ENCODE results near the gene EDIL3. TPM values are rescaled to one million over a fixed set of nuclear protein-coding genes. Genes with fewer than 3 reads are reported as not detected.

EDIL3 gene
- total and polyA plus RNA-seq, 2 experiments from 2014 or later: 18.2 to 42.4 TPM

DNA sequence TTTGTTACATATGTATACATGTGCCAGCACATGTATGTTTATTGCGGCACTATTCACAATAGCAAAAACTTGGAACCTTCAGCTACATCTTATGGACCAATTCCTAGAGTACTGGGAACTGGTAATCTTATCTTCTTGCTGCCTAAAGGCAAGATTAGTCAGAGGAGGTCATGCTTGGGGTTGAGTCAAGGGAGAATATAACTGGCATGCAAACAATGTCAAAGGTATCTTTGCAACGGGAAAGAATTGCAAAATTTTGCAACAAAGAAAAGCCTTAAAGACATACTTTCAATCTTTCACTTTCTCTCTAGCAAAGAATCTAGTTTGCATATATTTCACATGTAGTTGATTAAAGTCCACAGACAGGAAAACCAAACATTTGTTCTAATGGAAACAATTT is 145.2 kb downstream of the EDIL3 start:
- Histone ChIP-seq H3K4me3 (no peak overlapping the region), H3K4me1 (ENCODE audit: insufficient read depth) (no peaks in the 10 kb centered on the region), H3K79me2 (no peaks in the 10 kb centered on the region), H3K27ac (no peak overlapping the region), H3K4me2 (no peak overlapping the region), H2AFZ (no peak overlapping the region), H3K9me3 (ENCODE audit: low read depth) (no peaks in the 10 kb centered on the region), H3K9me2 (replicated peaks; ENCODE audit: insufficient read depth) (no peaks in the 10 kb centered on the region), H3K36me3 (replicated peaks; ENCODE audit: insufficient read depth, low read depth) (no peaks in the 10 kb centered on the region), H3K27me3 (no peaks in the 10 kb centered on the region), H4K20me1 (ENCODE audit: insufficient read depth, poor library complexity, severe bottlenecking) (no peaks in the 10 kb centered on the region)
- TF ChIP-seq EZH2 (IDR thresholded peaks at IDR 0.05; ENCODE audit: borderline replicate concordance): no peak
- no peak for TF ChIP-seq EZH2phosphoT487 (IDR thresholded peaks at IDR 0.05; ENCODE audit: low read depth, severe bottlenecking, unreplicated experiment)
- TF ChIP-seq, protein P1, sequence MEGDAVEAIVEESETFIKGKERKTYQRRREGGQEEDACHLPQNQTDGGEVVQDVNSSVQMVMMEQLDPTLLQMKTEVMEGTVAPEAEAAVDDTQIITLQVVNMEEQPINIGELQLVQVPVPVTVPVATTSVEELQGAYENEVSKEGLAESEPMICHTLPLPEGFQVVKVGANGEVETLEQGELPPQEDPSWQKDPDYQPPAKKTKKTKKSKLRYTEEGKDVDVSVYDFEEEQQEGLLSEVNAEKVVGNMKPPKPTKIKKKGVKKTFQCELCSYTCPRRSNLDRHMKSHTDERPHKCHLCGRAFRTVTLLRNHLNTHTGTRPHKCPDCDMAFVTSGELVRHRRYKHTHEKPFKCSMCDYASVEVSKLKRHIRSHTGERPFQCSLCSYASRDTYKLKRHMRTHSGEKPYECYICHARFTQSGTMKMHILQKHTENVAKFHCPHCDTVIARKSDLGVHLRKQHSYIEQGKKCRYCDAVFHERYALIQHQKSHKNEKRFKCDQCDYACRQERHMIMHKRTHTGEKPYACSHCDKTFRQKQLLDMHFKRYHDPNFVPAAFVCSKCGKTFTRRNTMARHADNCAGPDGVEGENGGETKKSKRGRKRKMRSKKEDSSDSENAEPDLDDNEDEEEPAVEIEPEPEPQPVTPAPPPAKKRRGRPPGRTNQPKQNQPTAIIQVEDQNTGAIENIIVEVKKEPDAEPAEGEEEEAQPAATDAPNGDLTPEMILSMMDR (IDR thresholded peaks at IDR 0.05; ENCODE audit: poor library complexity): no peak
- 41% methylated on average over 2 of the region's 2 CpGs for WGBS (ENCODE audit: low lambda C conversion rate, missing lambda C conversion rate)
- DNase-seq (ENCODE audit: low spot score): no peak

DNA sequence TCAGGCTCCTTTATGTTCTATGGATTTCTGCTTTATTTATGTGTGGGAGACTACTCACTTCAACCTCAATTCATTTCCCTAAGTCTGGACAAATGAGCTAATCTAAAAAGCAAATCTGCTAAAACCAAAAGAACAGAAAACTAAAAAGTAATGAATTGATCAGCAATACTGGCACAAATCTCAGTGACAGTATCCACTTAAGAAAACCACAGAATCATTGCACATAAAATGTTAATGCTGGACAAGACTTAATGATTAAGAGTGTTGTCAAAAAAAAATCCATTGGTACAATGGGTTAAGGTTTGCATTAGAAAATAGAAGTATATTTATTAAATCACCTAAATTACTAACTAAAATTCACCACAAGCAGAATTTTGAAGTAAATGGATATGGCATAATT is 147.6 kb downstream of the EDIL3 start:
- H3K9me2 ChIP-seq (replicated peaks; ENCODE audit: insufficient read depth): no peaks in the 10 kb centered on the region
- no peaks in the 10 kb centered on the region for H3K9me3 ChIP-seq (ENCODE audit: low read depth)
- H2AFZ ChIP-seq: no peak overlapping the region
- TF ChIP-seq EZH2phosphoT487 (IDR thresholded peaks at IDR 0.05; ENCODE audit: low read depth, severe bottlenecking, unreplicated experiment) (no peak), EZH2 (IDR thresholded peaks at IDR 0.05; ENCODE audit: borderline replicate concordance) (no peak)
- TF ChIP-seq, protein P1 (IDR thresholded peaks at IDR 0.05; ENCODE audit: poor library complexity): no peak
- H3K4me2 ChIP-seq: no peak overlapping the region
- H3K4me1 ChIP-seq (ENCODE audit: insufficient read depth): no peaks in the 10 kb centered on the region
- H3K36me3 ChIP-seq (replicated peaks; ENCODE audit: insufficient read depth, low read depth): no peaks in the 10 kb centered on the region
- H3K79me2 ChIP-seq: no peaks in the 10 kb centered on the region
- DNase-seq (ENCODE audit: low spot score): no peak
- no peak overlapping the region for H3K27ac ChIP-seq
- no peaks in the 10 kb centered on the region for H3K27me3 ChIP-seq
- H3K4me3 ChIP-seq: no peak overlapping the region
- no peaks in the 10 kb centered on the region for H4K20me1 ChIP-seq (ENCODE audit: insufficient read depth, poor library complexity, severe bottlenecking)

DNA sequence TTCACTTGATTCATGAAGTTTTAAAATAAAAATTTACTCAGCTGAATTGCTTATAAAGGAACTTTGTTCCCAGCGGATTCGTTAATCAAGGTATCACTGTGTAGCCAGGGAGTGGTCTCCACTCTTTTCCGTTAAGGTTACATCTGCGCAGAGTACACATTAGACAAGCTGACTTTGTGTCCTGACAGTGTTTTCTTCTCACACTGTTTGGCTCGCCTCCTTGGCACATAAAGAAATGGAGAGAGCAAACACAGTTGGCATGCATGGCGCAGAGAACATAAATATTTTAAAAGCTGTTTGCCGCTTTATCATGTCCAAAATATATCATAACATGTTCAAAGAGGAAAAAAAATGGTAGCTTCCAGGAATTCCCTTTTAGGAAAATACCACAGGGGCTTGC is 153.2 kb downstream of the EDIL3 start:
- Histone ChIP-seq H3K27me3 (no peaks in the 10 kb centered on the region), H2AFZ (no peak overlapping the region)
- DNase-seq (ENCODE audit: low spot score): no peak

More for the DNA sequence above, 153.2 kb downstream of the EDIL3 start:
- no peaks in the 10 kb centered on the region for H4K20me1 ChIP-seq (ENCODE audit: insufficient read depth, poor library complexity, severe bottlenecking)
- no peak overlapping the region for H3K4me3 ChIP-seq
- WGBS (ENCODE audit: low lambda C conversion rate, missing lambda C conversion rate): 91% methylated on average over 7 of the region's 7 CpGs
- no peaks in the 10 kb centered on the region for H3K9me3 ChIP-seq (ENCODE audit: low read depth)
- H3K36me3 ChIP-seq (replicated peaks; ENCODE audit: insufficient read depth, low read depth): no peaks in the 10 kb centered on the region
- no peak overlapping the region for H3K4me2 ChIP-seq
- no peaks in the 10 kb centered on the region for H3K9me2 ChIP-seq (replicated peaks; ENCODE audit: insufficient read depth)
- no peak overlapping the region for H3K27ac ChIP-seq
- TF ChIP-seq, protein P1 (IDR thresholded peaks at IDR 0.05; ENCODE audit: poor library complexity): no peak
- TF ChIP-seq EZH2 (IDR thresholded peaks at IDR 0.05; ENCODE audit: borderline replicate concordance) (no peak), EZH2phosphoT487 (IDR thresholded peaks at IDR 0.05; ENCODE audit: low read depth, severe bottlenecking, unreplicated experiment) (no peak)
- H3K4me1 ChIP-seq (ENCODE audit: insufficient read depth): no peaks in the 10 kb centered on the region
- H3K79me2 ChIP-seq: no peaks in the 10 kb centered on the region

All from hepatocyte (in vitro differentiated cells).